A549 (cell line): ENCODE measurements around the gene KANSL1. TPM values are rescaled to one million over a fixed set of nuclear protein-coding genes. Genes with fewer than 3 reads are reported as not detected.

Experiments used
- ATAC-seq, 2 experiments: fragments of 200-7000 bp in 1 of 2; fragments of >200 bp in 1 of 2; cut with Nextera tagmentation in 1 of 2; cut with Tn5 transposase in 1 of 2; 3 replicates each; pipeline versions ENCODE4 v1.8.0 to v1.9.1; 2018 to 2020; ENCODE audit warnings: mild to moderate bottlenecking in 1 of 2, moderate library complexity in 1 of 2
- CTCF ChIA-PET: fragments of 300-600 bp; sonication (Branson Sonifier 250); formaldehyde crosslinking; extraction: SDS; loops from one replicate; lab custom pipeline; 2021; ENCODE audit warnings: antibody characterized with exemption, inconsistent platforms; lab: Yijun Ruan, JAX
- POLR2A ChIA-PET: fragments of 350-600 bp; formaldehyde crosslinking; extraction: SDS; loops from one replicate; lab custom pipeline; 2021; ENCODE audit warnings: antibody characterized with exemption, inconsistent platforms; lab: Yijun Ruan, JAX
- DNase-seq, 2 experiments: peaks; one replicate each; pipeline versions ENCODE4 v3.0.0 to v3.0.0-alpha.2; 2011 to 2016; ENCODE audit warnings: low read depth in 1 of 2, low spot score in 1 of 2
- FAIRE-seq: peaks from 2 replicates; lab custom pipeline; 2011; peaks lifted over from hg19 to GRCh38; lab: Jason Lieb, UNC
- H3K27ac ChIP-seq, 2 experiments: fragments of >200 bp; sonication (Bioruptor Twin); formaldehyde crosslinking; 3 replicates each; pipeline ENCODE4 v1.5.1; 2016 to 2017
- H3K4me1 ChIP-seq: fragments of >200 bp; sonication (Bioruptor Twin); formaldehyde crosslinking; 3 replicates; pipeline ENCODE4 v1.6.1; 2016
- H3K4me2 ChIP-seq: fragments of >200 bp; sonication (Bioruptor Twin); formaldehyde crosslinking; 3 replicates; pipeline ENCODE4 v1.6.1; 2016
- H3K4me3 ChIP-seq: fragments of >200 bp; sonication (Bioruptor Twin); formaldehyde crosslinking; 3 replicates; pipeline ENCODE4 v1.5.1; 2016
- H3K9me3 ChIP-seq: fragments of >200 bp; sonication (Bioruptor Twin); formaldehyde crosslinking; 3 replicates; pipeline ENCODE4 v1.6.1; 2016
- ATOH8 ChIP-seq: fragments of 250-450 bp; sonication (Bioruptor Pico); IDR thresholded peaks from 2 replicates; pipeline ENCODE4 v1.5.0; 2020; ENCODE audit warnings: low read depth, mild to moderate bottlenecking, moderate library complexity
- CEBPB ChIP-seq, 2 experiments: fragments of >200 bp in 1 of 2; sonication (Bioruptor Twin) in 1 of 2; formaldehyde crosslinking in 1 of 2; IDR thresholded peaks; 2 replicates each; pipeline ENCODE4 v1.6.1; 2012 to 2016
- CHD2 ChIP-seq: fragments of 150-350 bp; IDR thresholded peaks from 2 replicates; pipeline ENCODE4 v1.6.1; 2014; ENCODE audit warnings: low read length; ENCODE audit not compliant: partially characterized antibody
- CTCF ChIP-seq: fragments of >200 bp; sonication (Bioruptor Twin); formaldehyde crosslinking; IDR thresholded peaks from 3 replicates; pipeline ENCODE4 v1.5.1; 2016
- EHF ChIP-seq: fragments of 250-450 bp; sonication (Bioruptor Pico); IDR thresholded peaks from 2 replicates; pipeline ENCODE4 v1.5.0; 2020; ENCODE audit warnings: mild to moderate bottlenecking
- FOSL2 ChIP-seq, 2 experiments: fragments of 450-650 bp in 1 of 2; fragments of >200 bp in 1 of 2; sonication (Bioruptor Twin) in 1 of 2; formaldehyde crosslinking; IDR thresholded peaks; 2 replicates each; pipeline versions ENCODE4 v1.5.0 to v1.6.1; 2016 to 2020; ENCODE audit warnings: mild to moderate bottlenecking in 1 of 2, moderate library complexity in 1 of 2
- GATA3 ChIP-seq: IDR thresholded peaks from 2 replicates; pipeline ENCODE4 v1.6.1; 2012; ENCODE audit warnings: borderline replicate concordance
- HEYL ChIP-seq: fragments of 250-450 bp; sonication (Bioruptor Pico); IDR thresholded peaks from 2 replicates; pipeline ENCODE4 v1.8.0; 2021; ENCODE audit warnings: mild to moderate bottlenecking, moderate library complexity
- HOXB13 ChIP-seq: fragments of 250-450 bp; sonication (Bioruptor Pico); IDR thresholded peaks from 2 replicates; pipeline ENCODE4 v1.5.0; 2020; ENCODE audit warnings: low read depth, mild to moderate bottlenecking, moderate library complexity
- JUN ChIP-seq, 2 experiments: fragments of >200 bp; sonication (Bioruptor Twin); formaldehyde crosslinking; IDR thresholded peaks; 2 replicates in 1 of 2; 3 replicates in 1 of 2; pipeline ENCODE4 v1.6.1; 2016 to 2017
- MAFK ChIP-seq: fragments of 450-650 bp; IDR thresholded peaks from 2 replicates; pipeline ENCODE4 v1.6.1; 2014; ENCODE audit not compliant: partially characterized antibody
- MAX ChIP-seq: IDR thresholded peaks from 2 replicates; pipeline ENCODE4 v1.6.1; 2012
- RAD21 ChIP-seq, 2 experiments: fragments of >200 bp in 1 of 2; sonication (Bioruptor Twin) in 1 of 2; formaldehyde crosslinking in 1 of 2; IDR thresholded peaks in 1 of 2; conservative IDR thresholded peaks in 1 of 2; 2 replicates in 1 of 2; 3 replicates in 1 of 2; pipeline ENCODE4 v1.6.1; 2012 to 2018; ENCODE audit warnings: inconsistent platforms in 1 of 2
- RARB ChIP-seq: fragments of 250-450 bp; sonication (Bioruptor Pico); IDR thresholded peaks from 2 replicates; pipeline ENCODE4 v1.8.0; 2021; ENCODE audit warnings: mild to moderate bottlenecking, moderate library complexity
- RNF2 ChIP-seq: fragments of 200-600 bp; sonication (generic); IDR thresholded peaks from 2 replicates; pipeline ENCODE4 v1.6.1; 2016; ENCODE audit warnings: low read depth, mild to moderate bottlenecking, antibody characterized with exemption, moderate library complexity, borderline replicate concordance
- SREBF2 ChIP-seq: fragments of 450-650 bp; IDR thresholded peaks from 2 replicates; pipeline ENCODE4 v1.6.1; 2014; ENCODE audit warnings: mild to moderate bottlenecking, moderate library complexity
- USF2 ChIP-seq: fragments of 450-650 bp; IDR thresholded peaks from 2 replicates; pipeline ENCODE4 v1.6.1; 2014; ENCODE audit warnings: antibody characterized with exemption
- ZC3H11A ChIP-seq: fragments of 450-650 bp; IDR thresholded peaks from 2 replicates; pipeline ENCODE4 v1.6.1; 2014; ENCODE audit warnings: antibody characterized with exemption, mild to moderate bottlenecking
- WGBS: methylation state at CpG from one replicate; pipeline ENCODE4 v1.1.6; 2017; ENCODE audit errors: missing lambda C conversion rate; 5-methylcytosine and 5-hydroxymethylcytosine counted together
- polyA plus RNA-seq, 4 experiments: library from polyadenylated mRNA; depleted of rRNA in 3 of 4; stranded (reverse); fragments of >200 nt; fragmentation: RNase III in 1 of 4; extraction: RNeasy Plus Mini Kit Qiagen cat#74134 plus additional on column Dnase treatment in 1 of 4; gene quantifications; 2 replicates in 3 of 4; 3 replicates in 1 of 4; pipeline ENCODE4 v1.2.3, GENCODE V29; 2011 to 2017

The KANSL1 gene
- polyA plus RNA-seq, 2 of the 4 experiments (the other 2 are of a cell fraction) = 22.6 to 27.9 TPM

- FAIRE-seq (peak; percentile 100), ATAC-seq (peak; percentile 89 to 96), DNase-seq (peak; percentile 84 to 87)
- 2% methylated on average over 2 of the region's 2 CpGs for WGBS
- Histone ChIP-seq H3K27ac (peak overlapping the region; percentile 51 to 65; a peak in 4 of 6 replicates), H3K9me3 (no peaks in the 10 kb centered on the region), H3K4me2 (peak overlapping the region; percentile 61), H3K4me1 (peaks cover 68% of the 10 kb centered on the region), H3K4me3 (no peak overlapping the region)
- TF ChIP-seq SREBF2 (no peak), CTCF (no peak), JUN (IDR thresholded peaks at IDR 0.05) (no peak), CEBPB (IDR thresholded peaks at IDR 0.05) (no peak), HOXB13 (CRISPR knock-in tag) (no peak), FOSL2 (IDR thresholded peaks at IDR 0.05) (0 out of 2 replicates have a peak, but pooled peaks have one; percentile 33), FOSL2 (CRISPR knock-in tag; IDR thresholded peaks at IDR 0.05) (peak; percentile 67), ATOH8 (CRISPR knock-in tag) (no peak), MAFK (peak; percentile 89), CHD2 (no peak), MAX (peak; percentile 60; the same call in 1 of the 2 replicates), USF2 (no peak), RARB (CRISPR knock-in tag) (no peak), HEYL (no peak), EHF (CRISPR knock-in tag) (no peak), ZC3H11A (no peak), GATA3 (peak; percentile 55; the same call in 1 of the 2 replicates), RNF2 (no peak)
- POLR2A ChIA-PET = interaction anchor here (0.7 to 1.0 kb wide), 3 partner anchors 36 to 204 kb away, joined by 3 to 5 read pairs (median 4); no protein-coding TSS in a partner anchor
- CTCF ChIA-PET = interaction anchor here (0.8 to 12.2 kb wide), 8 partner anchors 10 to 150 kb away, joined by 3 to 183 read pairs (median 4); partner anchors contain the start of gene KANSL1
Measured at GRCh38 chr17:46063241-46063640, 130.0 kb downstream of the KANSL1 start.

GRCh38 chr17:46061435-46061834, 131.8 kb downstream of the KANSL1 start:
- TF ChIP-seq RAD21 (conservative IDR thresholded peaks at IDR 0.05 in 1 of 2, IDR thresholded peaks at IDR 0.05 in 1 of 2) = peak in 1 of 2 experiments; percentile 55; a peak in 4 of 5 replicates
- TF ChIP-seq ZC3H11A = no peak
- TF ChIP-seq CTCF = peak; percentile 46; the same call in 2 of the 3 replicates
- Histone ChIP-seq H3K9me3 (no peaks in the 10 kb centered on the region), H3K4me2 (no peak overlapping the region), H3K4me1 (peaks cover 86% of the 10 kb centered on the region), H3K27ac (no peak overlapping the region), H3K4me3 (no peak overlapping the region)
- 88% methylated on average over 5 of the region's 5 CpGs for WGBS
- ChIA-PET POLR2A (no interaction called here), CTCF (interaction anchor here (1.0 to 12.2 kb wide), 4 partner anchors 16 to 151 kb away, joined by 4 to 183 read pairs (median 22); partner anchors contain the start of gene KANSL1)
- FAIRE-seq (peak; percentile 51), ATAC-seq (peak in 1 of 2 experiments; percentile 52; a peak in 3 of 6 replicates), DNase-seq (peak; percentile 42 to 49)
